HL-60 (cell line): Measurements from ENCODE around the gene PLCB1.

Source experiments
- CTCF ChIP-seq: IDR thresholded peaks from one replicate; pipeline ENCODE4 v1.5.1; 2011; ENCODE audit warnings: low read length, control low read depth, inconsistent platforms; ENCODE audit not compliant: insufficient read depth
- GABPA ChIP-seq: IDR thresholded peaks from 2 replicates; pipeline ENCODE4 v1.6.1; 2012; ENCODE audit warnings: low read depth
- POLR2AphosphoS5 ChIP-seq: IDR thresholded peaks from 2 replicates; pipeline ENCODE4 v1.6.1; 2012; ENCODE audit warnings: low read depth

DNA sequence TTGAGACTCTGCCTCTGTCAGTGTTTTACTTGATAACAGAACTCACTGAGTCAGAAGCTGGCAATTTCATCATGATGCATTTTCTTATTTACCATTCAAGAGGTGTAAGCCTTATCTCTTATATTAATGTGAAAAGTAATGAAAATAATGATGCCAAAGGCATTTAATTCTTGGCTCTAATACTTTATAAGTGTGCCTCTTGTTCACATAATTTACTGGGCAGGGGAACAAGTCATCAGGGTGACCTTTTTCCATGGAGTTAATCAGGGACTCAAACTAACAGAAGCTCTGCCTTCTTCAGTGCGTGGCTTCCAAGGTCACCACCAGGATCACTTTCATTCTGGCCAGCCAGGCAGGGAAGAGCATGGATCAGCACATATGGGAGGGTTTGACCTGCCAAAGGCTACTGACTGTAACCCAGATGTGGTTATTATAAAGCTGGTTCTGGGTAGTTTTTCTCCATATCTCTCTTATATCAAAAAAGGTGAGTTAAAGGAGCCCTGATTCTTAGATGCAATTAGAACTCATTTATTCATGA lies 5.2 kb upstream of the PLCB1 start:
- TF ChIP-seq GABPA (no peak), CTCF (no peak), POLR2AphosphoS5 (no peak)
